HG02759 (cell line): Measurements from ENCODE around the gene HNRNPDL.
"Not testable (repeated sequence)": the region's sequence is repeated elsewhere in the genome, so short reads cannot be mapped to it uniquely, and the experiment has no call there.

Experiments
- ATAC-seq: cut with Tn5 transposase; IDR thresholded peaks from one replicate; pipeline ENCODE4 v1.9.1; 2021; ENCODE audit warnings: mild to moderate bottlenecking, moderate library complexity; ENCODE audit not compliant: unreplicated experiment

The HNRNPDL gene

GRCh38 chr4:82390061-82390460 lies 40.2 kb downstream of the HNRNPDL start:
- not testable (repeated sequence) for ATAC-seq

- no peak for ATAC-seq
Observed at GRCh38 chr4:82388405-82388804, 41.9 kb downstream of the HNRNPDL start.

GRCh38 chr4:82386312-82386711 lies 44.0 kb downstream of the HNRNPDL start:
- ATAC-seq, result not testable (repeated sequence)

DNA sequence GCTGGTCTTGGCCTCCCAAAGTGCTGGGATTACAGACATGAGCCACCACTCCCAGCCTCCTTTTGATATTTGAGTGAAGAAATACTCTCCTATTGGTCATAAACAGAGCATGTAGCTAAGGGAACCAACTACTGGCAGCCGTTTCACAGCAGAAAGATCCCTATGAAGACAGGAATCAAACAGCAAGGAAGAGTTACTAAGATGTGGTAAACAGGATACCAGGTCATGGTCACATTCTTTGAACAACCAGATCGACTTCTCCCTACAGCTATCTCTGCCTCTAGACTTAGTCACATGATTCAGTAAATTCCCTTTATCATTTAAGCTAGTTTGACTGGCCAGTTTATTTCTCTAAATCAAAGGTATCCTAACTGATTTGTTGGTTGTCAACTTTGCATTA lies 47.5 kb downstream of the HNRNPDL start:
- no peak for ATAC-seq

- ATAC-seq, result no peak
Observed at GRCh38 chr4:82381661-82382296, 48.5 kb downstream of the HNRNPDL start.

DNA sequence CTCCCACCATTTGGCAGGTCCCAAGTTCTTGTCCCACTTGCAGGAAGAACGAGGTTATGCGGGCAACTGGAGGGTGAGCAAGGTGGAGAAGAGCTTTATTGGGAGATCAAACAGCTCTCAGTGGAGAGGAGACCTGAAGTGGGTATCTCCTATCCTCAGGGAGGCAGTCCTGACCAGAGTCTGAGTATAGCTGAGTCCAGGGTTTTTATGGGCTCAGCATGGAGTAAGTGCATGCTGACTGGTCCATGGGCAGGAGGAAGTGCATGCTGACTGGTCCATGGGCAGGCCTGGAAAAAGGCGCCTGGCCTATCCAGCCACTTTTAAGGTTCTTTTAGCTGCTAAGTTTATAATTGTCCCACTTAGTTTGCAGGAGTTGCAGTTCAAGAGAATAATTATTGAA lies 49.0 kb downstream of the HNRNPDL start:
- ATAC-seq, result no peak

- no peak for ATAC-seq
Observed at GRCh38 chr4:82380831-82381230, 49.4 kb downstream of the HNRNPDL start.

DNA sequence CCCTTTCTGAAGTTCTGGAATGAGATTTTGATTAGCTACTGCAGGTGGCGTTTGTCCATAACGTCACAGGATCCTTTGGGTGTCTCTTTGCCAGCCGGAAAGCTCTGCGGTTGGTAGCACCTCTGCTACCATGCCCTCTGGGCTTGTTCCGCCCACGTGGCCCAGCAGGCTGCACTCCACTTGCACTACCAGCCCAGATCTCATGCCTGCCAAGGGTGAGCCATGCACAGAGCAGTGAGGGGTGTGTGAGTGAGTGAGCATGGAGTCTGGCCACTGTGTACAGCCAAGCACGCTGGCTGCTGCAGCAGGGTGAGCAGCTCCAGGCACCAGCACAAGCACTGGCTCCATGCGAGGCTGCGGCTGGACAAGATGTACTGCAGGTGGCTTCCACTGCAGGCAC lies 49.9 kb downstream of the HNRNPDL start:
- no peak for ATAC-seq

- ATAC-seq, result no peak
Observed at GRCh38 chr4:82376109-82376508, 54.2 kb downstream of the HNRNPDL start.

- peak; percentile 94 for ATAC-seq
Observed at GRCh38 chr4:82373816-82374625, 56.2 kb downstream of the HNRNPDL start, which contains the start of gene HNRNPD. Gene HNRNPD, minus strand, starts transcription at chr4:82373991. Its CDS starts 313 bp downstream, at chr4:82373678.

- ATAC-seq, result peak; percentile 22
Observed at GRCh38 chr4:82373486-82373815, 56.8 kb downstream of the HNRNPDL start.
